Activated CD4-positive, alpha-beta T cell treated with anti-CD3 and anti-CD28 coated beads for 36 hours (primary cell): Measurements from ENCODE around the gene ANP32A. TPM values are rescaled to one million over a fixed set of nuclear protein-coding genes. Genes with fewer than 3 reads are reported as not detected.
"Not testable (repeated sequence)": the region's sequence is repeated elsewhere in the genome, so short reads cannot be mapped to it uniquely, and the experiment has no call there.

Experiments used
- ATAC-seq: fragments of 200-7000 bp; cut with Tn5 transposase; one replicate; pipeline ENCODE4 v1.10.0; 2021; ENCODE audit warnings: mild to moderate bottlenecking, moderate library complexity
- CTCF ChIA-PET: fragments of 350-600 bp; sonication (Branson Sonifier 250); formaldehyde crosslinking; loops from one replicate; lab custom pipeline; 2021; ENCODE audit warnings: antibody characterized with exemption; lab: Charles Lee
- POLR2A ChIA-PET: fragments of 350-600 bp; sonication (Branson Sonifier 250); formaldehyde crosslinking; loops from one replicate; lab custom pipeline; 2021; ENCODE audit warnings: antibody characterized with exemption, inconsistent platforms; lab: Charles Lee
- DNase-seq: peaks from one replicate; pipeline ENCODE4 v3.0.0-alpha.2; 2020
- H3K27ac Mint-ChIP-seq: one replicate; pipeline ENCODE4 v1.8.0; 2021; ENCODE audit warnings: mixed read lengths
- H3K27me3 Mint-ChIP-seq: one replicate; pipeline ENCODE4 v1.8.0; 2021; ENCODE audit warnings: mixed read lengths
- H3K36me3 Mint-ChIP-seq: one replicate; pipeline ENCODE4 v1.8.0; 2021; ENCODE audit warnings: low read depth, mixed read lengths
- H3K4me1 Mint-ChIP-seq: one replicate; pipeline ENCODE4 v1.8.0; 2021; ENCODE audit warnings: mixed read lengths
- H3K4me3 Mint-ChIP-seq: one replicate; pipeline ENCODE4 v1.8.0; 2021; ENCODE audit warnings: mild to moderate bottlenecking, moderate library complexity, mixed read lengths
- H3K9me3 Mint-ChIP-seq: one replicate; pipeline ENCODE4 v1.8.0; 2021; ENCODE audit warnings: low read depth, mixed read lengths
- intact Hi-C, 2 experiments: fragments of 100-400 bp; cut with DNase I in 1 of 2; cut with micrococcal nuclease in 1 of 2; formaldehyde crosslinking; loops; one replicate each; pipeline versions ENCODE4 v1.14.2 to v1.15.1; 2022 to 2024; cut with DNase I, micrococcal nuclease
- total RNA-seq, 2 experiments: library from RNA; stranded (reverse); gene quantifications; one replicate each; pipeline ENCODE4 v1.2.3, GENCODE V29; 2021

The ANP32A gene
- total RNA-seq, 2 experiments from 2014 or later: 252 to 439 TPM

GRCh38 chr15:68774120-68774519, 46.6 kb downstream of the ANP32A start:
- intact Hi-C loops: no loop called here
- Mint-ChIP-seq H3K36me3 (peaks cover 10% of the 10 kb centered on the region), H3K4me1 (no peaks in the 10 kb centered on the region), H3K27ac (no peak overlapping the region), H3K9me3 (peaks cover 5% of the 10 kb centered on the region), H3K4me3 (no peak overlapping the region), H3K27me3 (peaks cover 2% of the 10 kb centered on the region)
- DNase-seq: no peak
- POLR2A ChIA-PET: no interaction called here
- CTCF ChIA-PET: no interaction called here
- ATAC-seq: peak; percentile 38

DNA sequence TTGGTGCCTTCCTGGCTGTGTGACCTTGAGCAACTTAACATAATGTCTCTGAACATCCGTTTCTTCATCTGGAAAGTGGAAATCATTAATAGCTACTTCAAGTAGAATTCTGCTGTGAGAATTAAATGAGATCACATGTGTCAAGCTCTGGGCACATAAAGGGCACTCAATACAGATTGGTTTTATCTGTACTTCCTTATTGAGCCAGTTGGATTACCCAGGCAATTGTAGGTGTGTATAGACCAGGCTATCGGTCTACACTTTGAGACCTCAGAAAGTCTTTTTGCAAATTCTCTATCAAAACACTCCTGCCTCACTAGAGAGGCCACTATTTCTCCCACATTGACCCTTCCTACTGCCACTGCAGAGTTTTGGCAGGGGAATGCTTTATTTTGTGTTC, 47.7 kb downstream of the ANP32A start:
- peaks cover 5% of the 10 kb centered on the region for H3K9me3 Mint-ChIP-seq
- H3K4me3 Mint-ChIP-seq: no peak overlapping the region
- intact Hi-C loops: no loop called here
- ChIA-PET CTCF (interaction anchor here (1.2 kb wide), 1 partner anchor 104 kb away, joined by 3 read pairs; no protein-coding TSS in a partner anchor), POLR2A (no interaction called here)
- H3K4me1 Mint-ChIP-seq: peaks cover 4% of the 10 kb centered on the region
- DNase-seq (no peak), ATAC-seq (no peak)
- peaks cover 4% of the 10 kb centered on the region for H3K27me3 Mint-ChIP-seq
- no peak overlapping the region for H3K27ac Mint-ChIP-seq
- peaks cover 2% of the 10 kb centered on the region for H3K36me3 Mint-ChIP-seq

DNA sequence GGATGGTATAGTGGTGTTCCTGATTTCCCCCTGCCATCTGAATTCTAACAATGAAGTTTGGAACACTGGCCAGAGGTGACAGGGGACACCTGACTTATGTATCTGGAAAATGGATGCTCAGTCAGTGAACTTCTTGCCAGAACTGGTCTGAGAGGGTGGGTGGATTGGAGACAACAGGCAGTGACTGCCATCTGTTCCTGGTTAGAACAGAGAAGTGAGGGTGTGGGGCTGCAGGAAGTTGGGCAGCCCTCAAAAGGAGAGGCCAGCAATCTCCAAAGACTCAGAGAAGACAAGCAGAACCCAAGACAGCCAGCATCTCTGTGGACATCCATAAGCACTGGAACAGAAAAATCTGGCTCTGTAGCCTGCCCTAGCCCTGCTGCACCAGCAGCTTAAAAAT, 50.5 kb downstream of the ANP32A start:
- H3K4me3 Mint-ChIP-seq: no peak overlapping the region
- H3K36me3 Mint-ChIP-seq: no peaks in the 10 kb centered on the region
- peaks cover 4% of the 10 kb centered on the region for H3K27me3 Mint-ChIP-seq
- DNase-seq (no peak), ATAC-seq (no peak)
- ChIA-PET CTCF (interaction anchor here (0.7 kb wide), 1 partner anchor 275 kb away, joined by 3 read pairs; no protein-coding TSS in a partner anchor), POLR2A (no interaction called here)
- H3K9me3 Mint-ChIP-seq: peaks cover 5% of the 10 kb centered on the region
- intact Hi-C loops: no loop called here
- no peak overlapping the region for H3K27ac Mint-ChIP-seq
- H3K4me1 Mint-ChIP-seq: peaks cover 4% of the 10 kb centered on the region

DNA sequence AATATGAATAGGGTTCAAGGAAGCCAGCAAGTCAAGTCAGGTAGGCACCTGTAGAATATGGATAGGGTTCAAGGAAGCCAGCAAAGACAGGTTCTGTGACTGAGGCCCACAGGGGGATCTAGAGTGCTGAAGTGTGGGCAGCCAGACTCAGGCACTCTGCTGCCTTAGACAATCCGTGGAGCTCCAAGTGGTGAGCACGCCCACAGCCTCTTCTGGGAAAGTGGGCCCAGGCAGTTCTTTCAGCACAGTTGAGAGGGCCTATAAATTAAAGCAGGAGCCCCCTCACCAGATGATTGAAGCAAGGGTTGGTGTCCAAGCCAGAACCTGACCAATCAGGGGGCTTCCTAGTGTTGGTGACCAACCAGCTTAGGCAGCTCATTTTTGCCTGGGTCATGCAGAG, 51.0 kb downstream of the ANP32A start:
- H3K9me3 Mint-ChIP-seq: peaks cover 5% of the 10 kb centered on the region
- ChIA-PET POLR2A (no interaction called here), CTCF (no interaction called here)
- DNase-seq (no peak), ATAC-seq (no peak)
- H3K27me3 Mint-ChIP-seq: peaks cover 4% of the 10 kb centered on the region
- peaks cover 4% of the 10 kb centered on the region for H3K4me1 Mint-ChIP-seq
- no peaks in the 10 kb centered on the region for H3K36me3 Mint-ChIP-seq
- no peak overlapping the region for H3K27ac Mint-ChIP-seq
- intact Hi-C loops: no loop called here
- H3K4me3 Mint-ChIP-seq: no peak overlapping the region

DNA sequence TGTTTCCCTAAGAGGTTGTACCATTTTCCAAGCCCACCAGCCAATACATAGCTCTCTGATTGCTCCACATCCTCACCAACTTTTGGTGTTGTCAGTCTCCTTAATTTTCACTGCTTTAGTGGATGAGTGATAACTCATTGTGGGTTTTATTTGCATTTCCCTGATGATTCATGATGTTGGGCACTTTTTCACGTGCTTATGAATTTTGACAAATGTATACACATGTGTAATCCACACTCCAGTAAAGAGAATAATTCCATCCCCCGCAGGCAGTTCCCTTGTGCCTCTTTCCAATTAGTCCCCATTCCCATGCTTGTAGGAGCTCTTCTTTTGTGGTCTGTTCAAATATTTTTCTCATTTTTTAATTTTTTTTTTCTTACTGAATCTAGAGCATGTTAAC, 52.4 kb downstream of the ANP32A start:
- peaks cover 4% of the 10 kb centered on the region for H3K4me1 Mint-ChIP-seq
- CTCF ChIA-PET: interaction anchor here (1.1 kb wide), 1 partner anchor 106 kb away, joined by 5 read pairs; no protein-coding TSS in a partner anchor

DNA sequence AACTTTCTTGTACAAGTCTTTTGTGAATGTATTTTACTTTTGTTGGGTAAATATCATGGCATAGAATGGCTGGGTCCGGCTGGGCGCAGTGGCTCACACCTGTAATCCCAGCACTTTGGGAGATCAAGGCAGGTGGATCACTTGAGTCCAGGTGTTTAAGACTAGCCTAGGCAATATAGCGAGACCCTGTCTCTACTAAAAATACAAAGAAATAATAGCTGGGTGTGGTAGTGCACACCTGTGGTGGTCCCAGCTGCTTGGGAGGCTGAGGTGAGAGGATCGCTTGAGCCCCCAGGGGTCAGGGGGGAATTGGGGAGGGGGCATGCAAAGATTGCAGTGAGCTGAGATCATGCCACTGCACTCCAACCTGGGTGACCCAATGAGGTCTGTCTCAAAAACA, 52.9 kb downstream of the ANP32A start:
- Mint-ChIP-seq H3K9me3 (no peaks in the 10 kb centered on the region), H3K27ac (no peak overlapping the region), H3K27me3 (peaks cover 6% of the 10 kb centered on the region), H3K4me1 (peaks cover 4% of the 10 kb centered on the region), H3K4me3 (no peak overlapping the region), H3K36me3 (no peaks in the 10 kb centered on the region)
- CTCF ChIA-PET: no interaction called here
- POLR2A ChIA-PET: no interaction called here
- intact Hi-C loops: no loop called here
- ATAC-seq (no peak), DNase-seq (no peak)

More for the DNA sequence above, 52.4 kb downstream of the ANP32A start:
- peaks cover 6% of the 10 kb centered on the region for H3K27me3 Mint-ChIP-seq
- POLR2A ChIA-PET: no interaction called here
- no peak overlapping the region for H3K4me3 Mint-ChIP-seq
- ATAC-seq (peak; percentile 33), DNase-seq (no peak)
- intact Hi-C loops: no loop called here
- H3K9me3 Mint-ChIP-seq: no peaks in the 10 kb centered on the region
- H3K36me3 Mint-ChIP-seq: no peaks in the 10 kb centered on the region
- no peak overlapping the region for H3K27ac Mint-ChIP-seq

- CTCF ChIA-PET: interaction anchor here (0.9 kb wide), 1 partner anchor 9 kb away, joined by 3 read pairs; no protein-coding TSS in a partner anchor
- Mint-ChIP-seq H3K4me1 (peaks cover 4% of the 10 kb centered on the region), H3K27me3 (peaks cover 8% of the 10 kb centered on the region), H3K36me3 (no peaks in the 10 kb centered on the region), H3K27ac (no peak overlapping the region), H3K4me3 (no peak overlapping the region), H3K9me3 (no peaks in the 10 kb centered on the region)
- ATAC-seq (no peak), DNase-seq (no peak)
- intact Hi-C loops: no loop called here
- POLR2A ChIA-PET: no interaction called here
Measured at GRCh38 chr15:68765602-68766368, 54.9 kb downstream of the ANP32A start.

DNA sequence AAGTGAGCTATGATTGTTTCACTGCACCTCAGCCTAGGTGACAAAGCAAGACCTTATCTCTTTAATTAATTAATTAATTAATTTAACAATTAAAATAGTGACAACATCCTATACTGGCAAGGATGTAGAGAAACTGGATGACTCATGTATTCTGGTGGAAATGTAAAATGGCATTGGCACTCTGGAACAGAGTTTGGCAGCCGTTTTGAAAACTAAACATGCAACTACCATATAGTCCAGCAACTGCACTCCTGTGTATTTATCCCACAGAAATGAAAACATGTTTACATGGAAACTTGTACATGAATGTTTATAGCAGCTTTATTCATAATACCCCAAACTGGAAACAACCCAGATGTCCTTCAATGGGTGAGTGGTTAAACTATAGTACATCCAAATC, 56.6 kb downstream of the ANP32A start:
- ATAC-seq (no peak), DNase-seq (no peak)
- H3K36me3 Mint-ChIP-seq: no peaks in the 10 kb centered on the region
- CTCF ChIA-PET: interaction anchor here (1.5 kb wide), 1 partner anchor 143 kb away, joined by 3 read pairs; no protein-coding TSS in a partner anchor
- intact Hi-C loops: no loop called here
- peaks cover 4% of the 10 kb centered on the region for H3K4me1 Mint-ChIP-seq
- H3K4me3 Mint-ChIP-seq: no peak overlapping the region
- no peak overlapping the region for H3K27ac Mint-ChIP-seq
- POLR2A ChIA-PET: no interaction called here
- H3K27me3 Mint-ChIP-seq: peaks cover 10% of the 10 kb centered on the region
- no peaks in the 10 kb centered on the region for H3K9me3 Mint-ChIP-seq

DNA sequence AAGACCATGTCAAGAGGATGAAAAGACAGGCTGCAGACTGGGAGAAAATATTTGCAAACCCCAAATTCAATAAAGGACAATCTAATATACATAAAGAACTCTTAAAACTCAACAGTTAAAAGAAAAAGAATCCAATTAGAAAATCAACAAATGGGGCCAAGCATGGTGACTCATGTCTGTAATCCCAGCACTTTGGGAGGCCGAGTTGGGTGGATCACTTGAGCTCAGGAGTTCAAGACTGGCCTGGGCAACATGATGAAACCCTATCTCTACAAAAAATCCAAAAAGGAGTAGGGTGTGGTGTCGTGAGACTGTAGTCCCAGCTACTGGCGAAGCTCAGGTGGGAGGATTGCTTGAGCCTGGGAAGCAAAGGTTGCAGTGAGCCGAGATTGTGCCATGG, 57.6 kb downstream of the ANP32A start:
- Mint-ChIP-seq H3K27ac (no peak overlapping the region), H3K4me3 (no peak overlapping the region), H3K9me3 (no peaks in the 10 kb centered on the region), H3K36me3 (no peaks in the 10 kb centered on the region), H3K4me1 (no peaks in the 10 kb centered on the region), H3K27me3 (peaks cover 11% of the 10 kb centered on the region)
- ATAC-seq: no peak
- DNase-seq: no peak
- ChIA-PET POLR2A (no interaction called here), CTCF (interaction anchor here (0.9 to 1.0 kb wide), 2 partner anchors 113 to 172 kb away, joined by 3 read pairs; no protein-coding TSS in a partner anchor)
- intact Hi-C loops: no loop called here

DNA sequence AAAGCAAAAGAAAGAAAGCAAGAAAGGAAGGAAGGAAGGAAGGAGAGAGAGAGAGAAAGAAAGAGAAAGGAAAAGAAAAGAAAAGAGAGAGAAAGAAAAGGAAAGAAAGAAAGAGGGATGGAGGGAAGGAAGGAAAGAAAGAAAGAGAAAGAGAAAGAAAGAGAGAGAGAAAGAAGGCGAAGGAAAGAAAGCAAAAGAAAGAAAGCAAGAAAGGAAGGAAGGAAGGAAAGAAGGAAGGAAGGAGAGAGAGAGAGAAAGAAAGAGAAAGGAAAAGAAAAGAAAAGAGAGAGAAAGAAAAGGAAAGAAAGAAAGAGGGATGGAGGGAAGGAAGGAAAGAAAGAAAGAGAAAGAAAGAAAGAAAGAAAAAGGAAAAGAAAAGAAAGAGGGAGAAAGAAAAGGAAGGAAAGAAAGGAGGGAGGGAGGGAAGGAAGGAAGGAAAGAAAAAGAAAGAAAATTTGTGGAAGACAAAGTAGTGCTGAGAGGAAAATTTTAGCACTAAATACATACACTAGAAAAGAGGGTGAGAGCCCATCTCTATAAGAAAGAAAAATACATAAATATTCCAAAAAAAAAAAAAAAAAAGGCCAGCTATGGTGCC, 60.6 kb downstream of the ANP32A start:
- H3K27ac Mint-ChIP-seq, H3K4me1 Mint-ChIP-seq, ATAC-seq, POLR2A ChIA-PET, intact Hi-C loops, CTCF ChIA-PET, H3K9me3 Mint-ChIP-seq, DNase-seq, H3K4me3 Mint-ChIP-seq, H3K36me3 Mint-ChIP-seq: not testable (repeated sequence)
- peaks cover 11% of the 10 kb centered on the region for H3K27me3 Mint-ChIP-seq

- H3K36me3 Mint-ChIP-seq: no peaks in the 10 kb centered on the region
- intact Hi-C loops: loop anchor here in 1 of 2 experiments (1.0 kb wide), 1 partner anchor 39 kb away; no protein-coding TSS in a partner anchor
- peaks cover 5% of the 10 kb centered on the region for H3K4me1 Mint-ChIP-seq
- peaks cover 7% of the 10 kb centered on the region for H3K27me3 Mint-ChIP-seq
- ATAC-seq (no peak), DNase-seq (no peak)
- POLR2A ChIA-PET: no interaction called here
- CTCF ChIA-PET: interaction anchor here (0.7 to 2.1 kb wide), 2 partner anchors 11 to 121 kb away, joined by 3 to 8 read pairs; no protein-coding TSS in a partner anchor
- no peak overlapping the region for H3K4me3 Mint-ChIP-seq
- H3K9me3 Mint-ChIP-seq: no peaks in the 10 kb centered on the region
- H3K27ac Mint-ChIP-seq: no peak overlapping the region
Measured at GRCh38 chr15:68755731-68756130, 65.0 kb downstream of the ANP32A start.
